Peyer's patch (tissue), 4 donors: ENCODE data around the gene PDE11A. TPM values are rescaled to one million over a fixed set of nuclear protein-coding genes. Genes with fewer than 3 reads are reported as not detected.

Source experiments
- DNase-seq, 3 donors: peaks; one replicate each; pipeline ENCODE4 v3.0.0-alpha.2; 2017 to 2019
- H3K27ac ChIP-seq, 4 donors: fragments of 200-600 bp; sonication (generic); one replicate each; pipeline ENCODE4 v1.5.1; 2016 to 2019
- H3K27me3 ChIP-seq, 2 donors: fragments of 200-600 bp; sonication (generic); one replicate each; pipeline ENCODE4 v1.5.1; 2019
- H3K36me3 ChIP-seq, 3 donors: fragments of 200-600 bp; sonication (generic); one replicate each; pipeline ENCODE4 v1.5.1; 2016 to 2019
- H3K4me1 ChIP-seq, 4 donors: fragments of 200-600 bp; sonication (generic); one replicate each; pipeline ENCODE4 v1.5.1; 2016 to 2019
- H3K4me3 ChIP-seq, 4 donors: fragments of 200-600 bp; sonication (generic); 1 replicate in 3 of 4; 2 replicates in 1 of 4; pipeline ENCODE4 v1.5.1; 2016 to 2019; ENCODE audit warnings: mild to moderate bottlenecking in 1 of 4
- H3K9me3 ChIP-seq, 4 donors: fragments of 200-600 bp; sonication (generic); one replicate each; pipeline ENCODE4 v1.5.1; 2016 to 2019; ENCODE audit warnings: mild to moderate bottlenecking in 1 of 4
- CTCF ChIP-seq, 6 experiments: fragments of 450-650 bp in 4 of 6; fragments of 200-600 bp in 2 of 6; sonication (generic) in 1 of 6; IDR thresholded peaks; one replicate each; pipeline ENCODE4 v1.5.1; 2017 to 2019; ENCODE audit warnings: antibody characterized with exemption in 6 of 6, mild to moderate bottlenecking in 3 of 6, moderate library complexity in 1 of 6
- POLR2A ChIP-seq, 2 donors: fragments of 450-650 bp; IDR thresholded peaks; one replicate each; pipeline ENCODE4 v1.5.1; 2017; ENCODE audit warnings: antibody characterized with exemption in 2 of 2, mild to moderate bottlenecking in 2 of 2, moderate library complexity in 2 of 2
- total RNA-seq, 4 donors: library from RNA; depleted of rRNA; stranded (reverse); fragments of >200 nt; gene quantifications; one replicate each; pipeline ENCODE4 v1.1.0, GENCODE V29; 2016

Gene PDE11A
- total RNA-seq, 4 donors from 2014 or later = 1.6 to 2.1 (median 1.7) TPM

- no peaks in the 10 kb centered on the region for H3K27me3 ChIP-seq
- peak overlapping the region; percentile 89 to 95 (median 93) for H3K27ac ChIP-seq
- H3K4me3 ChIP-seq = peak overlapping the region; percentile 78 to 86 (median 84)
- peaks cover 0 to 6% (median 2%) of the 10 kb centered on the region in 4 donors for H3K4me1 ChIP-seq
- no peaks in the 10 kb centered on the region for H3K9me3 ChIP-seq
- no peak for TF ChIP-seq CTCF (IDR thresholded peaks at IDR 0.05)
- TF ChIP-seq POLR2A (IDR thresholded peaks at IDR 0.05) = peak in 1 of 2 donors; percentile 25
- peak; percentile 93 to 97 (median 94) for DNase-seq
- H3K36me3 ChIP-seq = no peaks in the 10 kb centered on the region
Observed at GRCh38 chr2:177618255-177619253, 454.0 kb downstream of the PDE11A start.

- Histone ChIP-seq H3K9me3 (no peaks in the 10 kb centered on the region), H3K4me1 (peaks cover 0 to 6% (median 2%) of the 10 kb centered on the region in 4 donors), H3K36me3 (no peaks in the 10 kb centered on the region), H3K27me3 (no peaks in the 10 kb centered on the region), H3K27ac (peak overlapping the region in 3 of 4 donors; percentile 89 to 93 (median 93)), H3K4me3 (peak overlapping the region; percentile 78 to 86 (median 84))
- no peak for DNase-seq
- TF ChIP-seq CTCF (IDR thresholded peaks at IDR 0.05) (no peak), POLR2A (IDR thresholded peaks at IDR 0.05) (no peak)
Observed at GRCh38 chr2:177617849-177618248, 454.7 kb downstream of the PDE11A start.

GRCh38 chr2:177616731-177617130 is 455.8 kb downstream of the PDE11A start:
- no peak overlapping the region for H3K27ac ChIP-seq
- no peaks in the 10 kb centered on the region for H3K27me3 ChIP-seq
- no peaks in the 10 kb centered on the region for H3K36me3 ChIP-seq

GRCh38 chr2:177616066-177616465 is 456.5 kb downstream of the PDE11A start:
- TF ChIP-seq POLR2A (IDR thresholded peaks at IDR 0.05) = no peak
- TF ChIP-seq CTCF (IDR thresholded peaks at IDR 0.05) = no peak
- no peak overlapping the region for H3K27ac ChIP-seq
- H3K4me3 ChIP-seq = no peak overlapping the region
- H3K9me3 ChIP-seq = no peaks in the 10 kb centered on the region
- DNase-seq = no peak
- H3K4me1 ChIP-seq = peaks cover 0 to 6% (median 2%) of the 10 kb centered on the region in 4 donors
- H3K36me3 ChIP-seq = no peaks in the 10 kb centered on the region
- no peaks in the 10 kb centered on the region for H3K27me3 ChIP-seq

More at GRCh38 chr2:177616731-177617130, 455.8 kb downstream of the PDE11A start:
- peaks cover 0 to 6% (median 2%) of the 10 kb centered on the region in 4 donors for H3K4me1 ChIP-seq
- no peak for DNase-seq
- TF ChIP-seq POLR2A (IDR thresholded peaks at IDR 0.05) = no peak
- TF ChIP-seq CTCF (IDR thresholded peaks at IDR 0.05) = no peak
- no peaks in the 10 kb centered on the region for H3K9me3 ChIP-seq
- H3K4me3 ChIP-seq = no peak overlapping the region

- Histone ChIP-seq H3K27ac (no peak overlapping the region), H3K9me3 (no peaks in the 10 kb centered on the region)
- TF ChIP-seq POLR2A (IDR thresholded peaks at IDR 0.05) = no peak
- TF ChIP-seq CTCF (IDR thresholded peaks at IDR 0.05) = no peak
Observed at GRCh38 chr2:177612659-177613058, 459.9 kb downstream of the PDE11A start.

More at GRCh38 chr2:177612659-177613058, 459.9 kb downstream of the PDE11A start:
- no peaks in the 10 kb centered on the region for H3K27me3 ChIP-seq
- no peak overlapping the region for H3K4me3 ChIP-seq
- H3K36me3 ChIP-seq = no peaks in the 10 kb centered on the region
- DNase-seq = no peak
- H3K4me1 ChIP-seq = no peaks in the 10 kb centered on the region
